H1 (cell line): Measurements from ENCODE around the gene VWA2. TPM values are rescaled to one million over a fixed set of nuclear protein-coding genes. Genes with fewer than 3 reads are reported as not detected.

ENCODE experiments used
- CTCF ChIA-PET: fragments of 300-600 bp; sonication (Branson Sonifier 250); formaldehyde crosslinking; loops from one replicate; lab custom pipeline; 2021; ENCODE audit not compliant: partially characterized antibody; lab: Charles Lee
- POLR2A ChIA-PET: fragments of 300-600 bp; sonication (Branson Sonifier 250); formaldehyde crosslinking; loops from one replicate; lab custom pipeline; 2021; ENCODE audit warnings: inconsistent platforms; ENCODE audit not compliant: partially characterized antibody; lab: Charles Lee
- DNase-seq, 2 experiments: peaks; one replicate each; pipeline versions ENCODE4 v3.0.0 to v3.0.0-alpha.2; 2010 to 2022; ENCODE audit warnings: low spot score in 2 of 2, low read depth in 1 of 2, mixed read lengths in 1 of 2
- FAIRE-seq: peaks from 2 replicates; lab custom pipeline; 2011; peaks lifted over from hg19 to GRCh38; lab: Jason Lieb, UNC
- H2AFZ ChIP-seq: 2 replicates; pipeline ENCODE4 v1.8.1; 2012; ENCODE audit warnings: low read length, inconsistent platforms
- H2AK5ac ChIP-seq: 2 replicates; pipeline ENCODE4 v1.6.1; 2013; ENCODE audit warnings: low read depth, low read length
- H2BK120ac ChIP-seq: replicated peaks from 2 replicates; pipeline ENCODE3; 2013; ENCODE audit warnings: low read depth, low read length, inconsistent platforms
- H2BK12ac ChIP-seq: 2 replicates; pipeline ENCODE4 v1.6.1; 2013; ENCODE audit warnings: low read depth, low read length
- H2BK15ac ChIP-seq: 2 replicates; pipeline ENCODE4 v1.6.1; 2013; ENCODE audit warnings: low read length
- H2BK20ac ChIP-seq: 2 replicates; pipeline ENCODE4 v1.6.1; 2013; ENCODE audit warnings: low read length
- H2BK5ac ChIP-seq: 2 replicates; pipeline ENCODE4 v1.6.1; 2013; ENCODE audit warnings: low read depth, low read length
- H3K14ac ChIP-seq: 2 replicates; pipeline ENCODE4 v1.6.1; 2013; ENCODE audit warnings: inconsistent platforms; ENCODE audit not compliant: insufficient read length
- H3K18ac ChIP-seq: 2 replicates; pipeline ENCODE4 v1.6.1; 2013; ENCODE audit warnings: low read length; ENCODE audit errors: extremely low read depth
- H3K23ac ChIP-seq: 2 replicates; pipeline ENCODE4 v1.6.1; 2013; ENCODE audit warnings: inconsistent platforms; ENCODE audit not compliant: insufficient read length
- H3K23me2 ChIP-seq: 2 replicates; pipeline ENCODE4 v1.6.1; 2013; ENCODE audit warnings: low read depth, low read length
- H3K27ac ChIP-seq: 2 replicates; pipeline ENCODE4 v1.6.1; 2011; ENCODE audit warnings: low read depth, low read length, inconsistent platforms
- H3K27me3 ChIP-seq, 4 experiments: replicated peaks in 1 of 4; 1 replicate in 1 of 4; 2 replicates in 3 of 4; pipeline versions ENCODE4 v1.6.1 to v1.8.1; 2011 to 2013; ENCODE audit warnings: low read length in 3 of 4, mild to moderate bottlenecking in 3 of 4, inconsistent platforms in 2 of 4, mixed read lengths in 2 of 4, moderate library complexity in 1 of 4; ENCODE audit not compliant: control insufficient read depth in 3 of 4, insufficient read depth in 3 of 4; ENCODE audit errors: extremely low read depth in 1 of 4
- H3K36me3 ChIP-seq, 4 experiments: 2 replicates each; pipeline versions ENCODE4 v1.6.1 to v1.8.1; 2011 to 2013; ENCODE audit warnings: mild to moderate bottlenecking in 4 of 4, low read length in 3 of 4, moderate library complexity in 2 of 4, control low read depth in 1 of 4, inconsistent platforms in 1 of 4; ENCODE audit not compliant: insufficient read depth in 4 of 4, control insufficient read depth in 2 of 4
- H3K4ac ChIP-seq: replicated peaks from 2 replicates; pipeline ENCODE3; 2013; ENCODE audit warnings: low read length, low read depth, mixed read lengths, inconsistent platforms; ENCODE audit not compliant: insufficient read length
- H3K4me1 ChIP-seq, 4 experiments: replicated peaks in 1 of 4; 1 replicate in 1 of 4; 2 replicates in 3 of 4; pipeline versions ENCODE4 v1.6.1 to v1.8.1; 2011 to 2013; ENCODE audit warnings: low read length in 3 of 4, inconsistent platforms in 2 of 4, mixed read lengths in 1 of 4; ENCODE audit not compliant: insufficient read depth in 4 of 4, control insufficient read depth in 3 of 4
- H3K4me2 ChIP-seq, 2 experiments: 2 replicates each; pipeline versions ENCODE4 v1.6.1 to v1.8.1; 2011 to 2013; ENCODE audit warnings: low read depth in 2 of 2, low read length in 2 of 2, control low read depth in 1 of 2, inconsistent platforms in 1 of 2, mild to moderate bottlenecking in 1 of 2; ENCODE audit not compliant: insufficient read depth in 1 of 2
- H3K4me3 ChIP-seq, 4 experiments: fragments of 200-600, 300-600 bp in 1 of 4; sonication (generic), shearing (Covaris generic), sonication (Bioruptor Twin) in 1 of 4; 2 replicates each; pipeline versions ENCODE4 v1.5.1 to v1.8.1; 2011 to 2016; ENCODE audit warnings: low read length in 4 of 4, low read depth in 3 of 4, control low read depth in 2 of 4, inconsistent platforms in 2 of 4, mild to moderate bottlenecking in 2 of 4, mixed read lengths in 1 of 4, moderate library complexity in 1 of 4; ENCODE audit not compliant: insufficient read depth in 2 of 4; ENCODE audit errors: extremely low read depth in 1 of 4
- H3K56ac ChIP-seq: replicated peaks from 2 replicates; pipeline ENCODE3; 2013; ENCODE audit warnings: low read depth, mild to moderate bottlenecking, mixed read lengths, low read length, inconsistent platforms; ENCODE audit not compliant: insufficient read length
- H3K79me1 ChIP-seq: 2 replicates; pipeline ENCODE4 v1.6.1; 2013; ENCODE audit warnings: low read depth, low read length, control low read depth
- H3K79me2 ChIP-seq, 2 experiments: 2 replicates each; pipeline versions ENCODE4 v1.6.1 to v1.8.1; 2012 to 2013; ENCODE audit warnings: low read length in 2 of 2, mild to moderate bottlenecking in 2 of 2, inconsistent platforms in 1 of 2; ENCODE audit not compliant: insufficient read depth in 2 of 2, control insufficient read depth in 1 of 2
- H3K9ac ChIP-seq, 4 experiments: replicated peaks in 1 of 4; 1 replicate in 1 of 4; 2 replicates in 3 of 4; pipeline versions ENCODE4 v1.6.1 to v1.8.1; 2011 to 2013; ENCODE audit warnings: low read depth in 3 of 4, low read length in 3 of 4, control low read depth in 2 of 4, mild to moderate bottlenecking in 2 of 4, moderate library complexity in 2 of 4, inconsistent platforms in 1 of 4; ENCODE audit errors: extremely low read depth in 1 of 4
- H3K9me3 ChIP-seq, 2 experiments: 2 replicates each; pipeline versions ENCODE4 v1.6.1 to v1.8.1; 2012 to 2013; ENCODE audit warnings: mild to moderate bottlenecking in 2 of 2, moderate library complexity in 2 of 2, control low read depth in 1 of 2, inconsistent platforms in 1 of 2, low read depth in 1 of 2, low read length in 1 of 2, mixed read lengths in 1 of 2; ENCODE audit not compliant: insufficient read depth in 2 of 2
- H4K20me1 ChIP-seq, 2 experiments: replicated peaks in 1 of 2; 2 replicates each; pipeline versions ENCODE3 to v1.8.1; 2011 to 2013; ENCODE audit warnings: inconsistent platforms in 2 of 2, low read length in 2 of 2, mild to moderate bottlenecking in 1 of 2; ENCODE audit not compliant: insufficient read depth in 2 of 2, control insufficient read depth in 1 of 2
- H4K5ac ChIP-seq: 2 replicates; pipeline ENCODE4 v1.6.1; 2013; ENCODE audit warnings: low read length, low read depth, mixed read lengths, inconsistent platforms; ENCODE audit not compliant: insufficient read length
- H4K8ac ChIP-seq: 2 replicates; pipeline ENCODE4 v1.8.0; 2013; ENCODE audit warnings: mild to moderate bottlenecking, moderate library complexity, low read length, inconsistent platforms; ENCODE audit not compliant: insufficient read depth; ENCODE audit errors: extremely low read depth
- H4K91ac ChIP-seq: replicated peaks from 2 replicates; pipeline ENCODE3; 2013; ENCODE audit warnings: low read length, mixed read lengths, inconsistent platforms; ENCODE audit not compliant: insufficient read length
- CBX8 ChIP-seq: fragments of 300-800, 300-1000 bp; sonication (generic); IDR thresholded peaks from 2 replicates; pipeline ENCODE4 v1.7.1; 2016; ENCODE audit warnings: low read depth, low read length, borderline replicate concordance
- CHD1 ChIP-seq: IDR thresholded peaks from 2 replicates; pipeline ENCODE4 v1.6.1; 2012; ENCODE audit warnings: low read depth, low read length, improper control_type of control experiment
- CHD2 ChIP-seq: IDR thresholded peaks from 2 replicates; pipeline ENCODE4 v1.6.1; 2012; ENCODE audit warnings: low read length, improper control_type of control experiment
- CTBP2 ChIP-seq: IDR thresholded peaks from 2 replicates; pipeline ENCODE4 v1.7.0; 2011; ENCODE audit warnings: borderline replicate concordance, mild to moderate bottlenecking, moderate library complexity, mixed read lengths, low read length; ENCODE audit not compliant: insufficient read depth, insufficient read length
- NANOG ChIP-seq: IDR thresholded peaks from 2 replicates; pipeline ENCODE4 v1.6.1; 2011; ENCODE audit warnings: low read length, low read depth, mild to moderate bottlenecking, inconsistent platforms; ENCODE audit not compliant: insufficient read depth, poor library complexity, severe bottlenecking
- SIRT6 ChIP-seq: IDR thresholded peaks from one replicate; pipeline ENCODE4 v1.7.1; 2012; ENCODE audit warnings: low read length, inconsistent platforms
- SP1 ChIP-seq: IDR thresholded peaks from 2 replicates; pipeline ENCODE4 v1.6.1; 2011; ENCODE audit warnings: low read depth, low read length
- TAF1 ChIP-seq: IDR thresholded peaks from 2 replicates; pipeline ENCODE4 v1.6.1; 2011; ENCODE audit warnings: mild to moderate bottlenecking, low read depth, low read length
- WGBS, 2 experiments: shearing (Covaris generic) in 1 of 2; methylation state at CpG; one replicate each; pipeline versions ENCODE4 v1.1.6 to v1.1.7; 2013 to 2015; ENCODE audit warnings: low lambda C conversion rate in 2 of 2, mixed read lengths in 2 of 2, inconsistent platforms in 1 of 2, low coverage in 1 of 2, missing lambda C conversion rate in 1 of 2; ENCODE audit not compliant: insufficient replicate concordance in 2 of 2, insufficient coverage in 1 of 2, insufficient read length in 1 of 2; ENCODE audit errors: extremely low coverage in 1 of 2, missing lambda C conversion rate in 1 of 2; 5-methylcytosine and 5-hydroxymethylcytosine counted together
- polyA plus RNA-seq, 7 experiments: library from polyadenylated mRNA; depleted of rRNA in 3 of 7; stranded (reverse) in 5 of 7; unstranded in 2 of 7; fragments of >200 nt in 5 of 7; fragments of 200-250 nt in 2 of 7; gene quantifications; 1 replicate in 5 of 7; 2 replicates in 1 of 7; 4 replicates in 1 of 7; pipeline versions ENCODE4 v1.2.1 to v1.2.3, GENCODE V29; 2011 to 2013; ENCODE audit warnings: missing spikeins in 2 of 7, mixed read lengths in 2 of 7
- total RNA-seq: library from RNA; stranded (reverse); fragmentation: NEBNext Ultra II Directional; extraction: Animal tissue kit (Norgen Biotek cat#: 25700); gene quantifications from 2 replicates; pipeline ENCODE4 v1.2.1, GENCODE V29; 2021

VWA2 gene
- total and polyA plus RNA-seq, 2 of the 8 experiments (the other 6 are each of a cell fraction or from before 2014, with no cell fraction given): 2.8 to 2.9 TPM

DNA sequence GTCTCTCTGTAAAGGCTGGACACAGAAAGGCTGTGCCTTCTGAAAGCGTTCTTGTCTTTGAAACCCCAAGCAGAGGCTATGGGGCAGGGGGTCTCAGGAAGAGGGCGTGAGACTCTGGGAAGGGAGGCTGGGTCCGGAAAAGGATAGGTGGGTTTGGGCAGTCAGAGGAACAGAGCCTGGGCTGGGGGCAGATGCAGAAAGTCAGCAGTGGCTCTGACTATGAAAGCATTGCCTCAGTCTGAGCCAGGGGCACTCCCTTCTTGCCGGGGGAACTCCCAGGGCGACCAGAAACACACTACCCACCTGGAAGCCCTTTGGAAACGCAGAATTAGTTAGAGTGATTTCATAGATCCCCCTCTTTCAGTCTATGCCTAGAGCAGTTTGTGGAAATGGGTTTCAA, 72.0 kb downstream of the VWA2 start:
- no peaks in the 10 kb centered on the region; a peak in 2 of 7 replicates for H3K4me1 ChIP-seq
- H3K4ac ChIP-seq: no peak overlapping the region
- CTCF ChIA-PET: no interaction called here
- H2BK5ac ChIP-seq: no peak overlapping the region
- H2AFZ ChIP-seq: no peak overlapping the region
- DNase-seq (no peak), FAIRE-seq (no peak)
- no peak overlapping the region for H2BK20ac ChIP-seq
- no peaks in the 10 kb centered on the region for H3K79me1 ChIP-seq
- H2BK15ac ChIP-seq: no peak overlapping the region
- H2AK5ac ChIP-seq: no peak overlapping the region
- TF ChIP-seq CHD2 (no peak), TAF1 (no peak), SIRT6 (no peak), CTBP2 (no peak), CBX8 (no peak), SP1 (no peak), CHD1 (no peak), NANOG (no peak)
- H3K23me2 ChIP-seq: no peaks in the 10 kb centered on the region; the same call in 1 of the 2 replicates
- H3K9ac ChIP-seq: no peak overlapping the region
- H3K23ac ChIP-seq: no peak overlapping the region
- no peaks in the 10 kb centered on the region for H3K9me3 ChIP-seq
- no peak overlapping the region for H3K4me2 ChIP-seq
- H3K79me2 ChIP-seq: no peaks in the 10 kb centered on the region
- no peak overlapping the region for H2BK12ac ChIP-seq
- no peak overlapping the region for H3K14ac ChIP-seq
- H3K27me3 ChIP-seq: no peaks in the 10 kb centered on the region
- POLR2A ChIA-PET: no interaction called here
- no peak overlapping the region for H3K18ac ChIP-seq
- H4K91ac ChIP-seq: no peak overlapping the region
- H4K8ac ChIP-seq: no peak overlapping the region
- H2BK120ac ChIP-seq: no peak overlapping the region
- no peak overlapping the region for H3K4me3 ChIP-seq
- H4K20me1 ChIP-seq: no peaks in the 10 kb centered on the region
- H3K27ac ChIP-seq: no peak overlapping the region
- WGBS, 2 experiments: 71% methylated on average over 6 of the region's 6 CpGs; no CpG with 5 or more reads in 1 of the 2 experiments
- H3K36me3 ChIP-seq: no peaks in the 10 kb centered on the region
- no peak overlapping the region for H3K56ac ChIP-seq
- no peak overlapping the region for H4K5ac ChIP-seq
